ENCODE data around the gene PFDN2.

PFDN2 gene, protein sequence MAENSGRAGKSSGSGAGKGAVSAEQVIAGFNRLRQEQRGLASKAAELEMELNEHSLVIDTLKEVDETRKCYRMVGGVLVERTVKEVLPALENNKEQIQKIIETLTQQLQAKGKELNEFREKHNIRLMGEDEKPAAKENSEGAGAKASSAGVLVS

DNA sequence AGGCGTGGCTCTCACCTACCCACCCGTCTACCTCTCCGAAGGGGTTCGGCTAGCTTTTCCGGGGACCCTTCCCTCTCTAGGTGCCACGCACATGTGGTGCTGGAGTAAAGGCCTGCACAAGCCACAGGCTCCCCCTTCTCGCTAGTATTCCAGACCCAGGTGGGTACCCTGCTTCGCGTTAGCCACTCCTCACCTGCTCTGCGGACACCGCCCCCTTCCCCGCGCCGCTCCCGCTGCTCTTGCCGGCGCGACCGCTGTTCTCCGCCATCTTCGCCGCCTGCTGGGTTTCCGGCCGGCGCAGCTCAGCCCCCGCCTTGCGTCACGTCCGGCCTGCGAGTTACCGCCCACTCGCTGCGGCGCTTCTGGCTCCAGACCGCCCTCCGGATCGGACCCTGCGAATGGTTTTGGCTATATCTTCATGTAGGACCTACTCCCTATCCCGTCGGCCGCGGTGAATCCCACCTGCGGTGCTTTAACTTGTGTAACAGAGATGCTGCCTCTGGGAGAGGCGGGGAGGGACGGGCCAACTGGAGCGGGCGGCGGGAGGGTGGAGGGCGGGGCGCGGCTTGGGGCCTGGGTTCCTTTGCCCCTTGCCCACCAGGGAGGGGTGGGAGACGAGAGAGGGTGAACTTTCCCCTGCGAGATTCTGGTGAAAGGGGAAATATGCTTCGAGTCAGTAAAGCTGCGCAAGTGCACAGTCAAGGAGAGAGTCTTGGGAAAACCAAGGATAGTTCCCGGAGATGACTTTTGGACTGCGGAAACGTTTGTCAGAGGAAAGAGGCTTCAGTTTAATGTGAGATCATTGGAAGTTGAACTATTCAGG lies at the start of gene PFDN2, which contains the start of gene NIT1:
PFDN2 (minus strand) TSS at position 279 of the 823 bp plus-strand sequence; CDS start at position 268, 11 bp downstream.
NIT1 (plus strand) TSS at position 347 of the 823 bp plus-strand sequence; CDS start at position 419, 72 bp downstream.
- DNase-seq = peak; percentile 75

DNA sequence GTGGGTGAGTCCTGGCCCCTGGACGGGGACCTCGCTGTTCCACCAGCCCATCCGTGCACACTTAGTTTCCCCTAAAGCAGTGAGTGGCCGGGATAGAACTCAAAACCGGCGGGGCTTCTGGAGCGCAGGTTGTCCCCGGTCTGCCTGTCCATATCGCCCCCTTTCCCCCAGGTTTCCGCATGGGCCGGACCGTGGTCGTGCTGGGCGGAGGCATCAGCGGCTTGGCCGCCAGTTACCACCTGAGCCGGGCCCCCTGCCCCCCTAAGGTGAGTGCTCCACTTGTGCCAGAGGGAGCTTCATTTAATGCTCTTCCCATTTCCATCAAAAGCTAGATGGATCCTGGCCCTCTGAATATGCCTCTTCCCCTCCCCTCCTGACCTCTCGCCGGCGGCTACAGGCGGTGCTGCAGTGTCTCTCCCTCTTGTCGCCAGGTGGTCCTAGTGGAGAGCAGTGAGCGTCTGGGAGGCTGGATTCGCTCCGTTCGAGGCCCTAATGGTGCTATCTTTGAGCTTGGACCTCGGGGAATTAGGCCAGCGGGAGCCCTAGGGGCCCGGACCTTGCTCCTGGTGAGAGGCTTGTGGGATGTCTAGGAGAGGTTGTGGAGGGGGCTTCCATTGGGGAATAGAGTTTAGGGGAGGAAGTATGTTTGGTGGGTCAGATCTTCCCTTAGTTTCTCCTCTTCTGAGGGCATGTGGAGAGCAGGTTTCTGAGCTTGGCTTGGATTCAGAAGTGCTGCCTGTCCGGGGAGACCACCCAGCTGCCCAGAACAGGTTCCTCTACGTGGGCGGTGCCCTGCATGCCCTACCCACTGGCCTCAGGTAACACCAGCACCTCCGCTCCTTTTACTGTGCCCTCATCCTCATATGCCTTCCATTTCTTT lies 49.1 kb upstream of the PFDN2 start:
- no peak for DNase-seq

DNA sequence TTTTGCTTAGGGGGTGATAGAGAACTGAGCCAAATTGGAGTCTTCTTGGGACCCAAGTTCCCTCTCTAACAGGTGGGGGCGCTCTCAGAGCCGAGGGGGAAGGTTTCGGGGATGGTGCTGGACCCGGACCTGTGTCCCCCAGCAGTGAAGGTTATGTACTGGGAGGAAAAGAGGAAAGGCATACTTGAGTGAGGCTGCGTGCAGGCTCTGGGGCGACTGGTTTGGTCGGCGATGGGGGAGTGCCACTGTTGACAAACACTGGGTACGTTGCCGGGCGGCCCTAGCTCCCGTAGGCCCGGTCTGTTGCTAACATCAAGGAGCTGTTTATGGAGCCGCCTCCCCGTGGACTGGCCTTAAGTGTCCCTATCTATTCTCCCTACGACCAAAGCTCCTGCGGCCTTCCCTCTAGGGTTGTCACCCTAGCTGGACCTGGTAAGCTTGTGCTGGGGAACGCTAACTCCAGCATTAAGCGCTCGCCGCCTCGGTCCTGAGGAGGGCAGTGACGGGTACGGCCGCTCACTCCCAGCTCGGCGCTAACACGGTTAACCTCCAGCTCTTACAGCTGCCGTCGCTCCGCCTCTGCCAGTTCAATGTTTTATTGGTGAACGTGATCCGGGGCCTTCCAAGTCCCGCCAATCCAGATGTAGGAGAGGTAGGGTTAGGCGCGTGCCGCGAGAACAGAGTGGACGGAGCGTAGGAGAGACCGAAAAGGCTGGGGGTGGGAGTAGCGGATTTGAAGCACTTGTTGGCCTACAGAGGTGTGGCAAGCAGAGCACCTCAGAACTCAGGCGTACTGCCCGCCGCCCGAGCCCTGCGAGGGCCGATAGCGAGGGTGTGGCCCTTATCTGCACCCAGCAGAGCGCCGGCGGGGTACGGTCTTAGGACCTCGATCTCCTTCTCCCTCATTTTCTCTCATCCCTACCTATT lies 48.2 kb upstream of the PFDN2 start, which contains the start of gene PPOX:
PPOX (plus strand) TSS at position 685 of the 927 bp plus-strand sequence. CDS start 422 bp downstream, outside the sequence.
- DNase-seq = peak; percentile 96

DNA sequence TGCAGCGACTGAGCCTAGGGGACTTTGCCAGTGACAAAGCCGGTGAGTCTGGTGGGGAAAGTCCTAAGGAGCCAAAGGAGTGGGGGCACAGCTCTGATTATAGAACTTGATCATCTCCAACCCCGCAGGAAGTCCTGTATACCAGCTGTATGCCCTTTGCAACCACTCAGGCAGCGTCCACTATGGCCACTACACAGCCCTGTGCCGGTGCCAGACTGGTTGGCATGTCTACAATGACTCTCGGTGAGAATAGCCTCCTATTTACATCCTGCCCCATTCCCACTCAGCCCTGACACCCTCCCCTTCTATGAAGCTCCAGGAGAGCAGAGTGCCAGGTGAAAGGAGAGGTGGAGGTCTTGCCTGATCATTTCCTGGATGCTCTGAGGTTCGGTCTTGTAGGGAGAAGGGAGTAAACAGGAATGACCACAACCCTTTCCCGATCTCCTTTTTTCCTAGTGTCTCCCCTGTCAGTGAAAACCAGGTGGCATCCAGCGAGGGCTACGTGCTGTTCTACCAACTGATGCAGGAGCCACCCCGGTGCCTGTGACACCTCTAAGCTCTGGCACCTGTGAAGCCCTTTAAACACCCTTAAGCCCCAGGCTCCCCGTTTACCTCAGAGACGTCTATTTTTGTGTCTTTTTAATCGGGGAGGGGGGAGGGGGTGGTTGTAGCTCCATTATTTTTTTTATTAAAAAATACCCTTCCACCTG lies 47.2 kb upstream of the PFDN2 start:
- no peak for DNase-seq

DNA sequence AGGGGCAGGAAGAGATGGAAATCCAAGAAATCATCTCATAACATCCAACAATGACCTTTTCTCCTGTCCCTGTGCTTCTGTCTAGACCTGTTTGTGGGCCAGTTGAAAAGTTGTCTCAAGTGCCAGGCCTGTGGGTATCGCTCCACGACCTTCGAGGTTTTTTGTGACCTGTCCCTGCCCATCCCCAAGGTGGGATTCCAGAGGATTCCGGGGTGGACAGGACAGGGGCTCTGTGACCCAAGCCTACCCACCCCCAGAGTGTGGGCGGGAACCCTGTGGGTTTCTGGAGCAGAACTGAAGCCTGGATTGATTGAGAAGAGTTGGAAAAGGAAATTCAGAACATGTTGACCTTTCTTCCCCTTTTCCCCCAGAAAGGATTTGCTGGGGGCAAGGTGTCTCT lies 46.0 kb upstream of the PFDN2 start:
- no peak for DNase-seq

DNA sequence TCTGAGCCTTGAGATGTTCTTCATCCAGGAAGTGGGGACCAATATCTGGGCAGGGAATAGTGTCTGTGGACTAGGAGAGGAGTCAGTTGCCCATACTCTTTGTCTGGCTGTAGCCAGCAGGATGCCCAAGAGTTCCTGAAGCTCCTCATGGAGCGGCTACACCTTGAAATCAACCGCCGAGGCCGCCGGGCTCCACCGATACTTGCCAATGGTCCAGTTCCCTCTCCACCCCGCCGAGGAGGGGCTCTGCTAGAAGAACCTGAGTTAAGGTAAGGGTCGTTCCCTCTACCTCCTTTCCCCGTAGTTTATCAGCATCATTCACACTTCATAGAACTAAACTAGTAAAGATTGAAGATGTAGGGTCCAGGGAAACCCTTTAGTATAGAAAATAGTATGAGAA lies 45.0 kb upstream of the PFDN2 start:
- no peak for DNase-seq

DNA sequence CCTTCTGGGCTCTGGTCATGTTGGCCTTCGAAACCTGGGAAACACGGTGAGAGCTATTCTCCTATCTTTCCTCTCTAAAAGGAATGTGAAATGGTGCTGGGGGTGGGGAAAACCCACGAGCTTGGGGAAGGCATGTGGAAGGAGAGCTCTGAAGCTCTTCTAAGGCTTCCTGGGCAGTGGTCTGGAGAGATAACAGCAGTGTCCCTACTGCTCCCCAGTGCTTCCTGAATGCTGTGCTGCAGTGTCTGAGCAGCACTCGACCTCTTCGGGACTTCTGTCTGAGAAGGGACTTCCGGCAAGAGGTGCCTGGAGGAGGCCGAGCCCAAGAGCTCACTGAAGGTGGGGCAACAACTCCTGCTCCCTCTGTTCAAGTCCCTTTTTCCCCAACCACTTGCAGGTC lies 44.2 kb upstream of the PFDN2 start:
- DNase-seq = no peak

DNA sequence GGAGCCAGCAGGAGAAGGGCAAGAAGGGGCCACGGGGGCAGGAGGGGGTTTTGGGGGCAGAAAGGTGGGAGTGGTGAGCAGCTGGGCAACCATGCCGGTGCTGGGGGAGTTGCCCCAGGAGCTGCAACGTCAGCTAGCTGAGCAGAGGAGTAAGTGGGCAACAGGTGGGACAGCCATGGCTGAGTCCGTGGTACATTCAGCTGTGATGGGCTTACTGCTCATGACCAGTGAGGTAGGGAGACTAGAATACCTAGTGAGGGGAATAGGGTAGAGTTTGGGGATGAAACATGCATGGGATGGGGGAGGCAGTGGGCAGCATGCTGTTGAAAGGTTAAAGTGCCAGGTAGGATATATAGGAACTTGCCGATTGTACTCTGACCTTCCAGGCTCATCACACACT lies 43.8 kb upstream of the PFDN2 start:
- no peak for DNase-seq

DNA sequence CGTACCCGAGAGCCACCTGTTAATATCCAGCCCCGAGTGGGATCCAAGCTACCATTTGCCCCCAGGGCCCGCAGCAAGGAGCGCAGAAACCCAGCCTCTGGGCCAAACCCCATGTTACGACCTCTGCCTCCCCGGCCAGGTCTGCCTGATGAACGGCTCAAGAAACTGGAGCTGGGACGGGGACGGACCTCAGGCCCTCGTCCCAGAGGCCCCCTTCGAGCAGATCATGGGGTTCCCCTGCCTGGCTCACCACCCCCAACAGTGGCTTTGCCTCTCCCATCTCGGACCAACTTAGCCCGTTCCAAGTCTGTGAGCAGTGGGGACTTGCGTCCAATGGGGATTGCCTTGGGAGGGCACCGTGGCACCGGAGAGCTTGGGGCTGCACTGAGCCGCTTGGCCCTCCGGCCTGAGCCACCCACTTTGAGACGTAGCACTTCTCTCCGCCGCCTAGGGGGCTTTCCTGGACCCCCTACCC lies 42.9 kb upstream of the PFDN2 start:
- DNase-seq = no peak

DNA sequence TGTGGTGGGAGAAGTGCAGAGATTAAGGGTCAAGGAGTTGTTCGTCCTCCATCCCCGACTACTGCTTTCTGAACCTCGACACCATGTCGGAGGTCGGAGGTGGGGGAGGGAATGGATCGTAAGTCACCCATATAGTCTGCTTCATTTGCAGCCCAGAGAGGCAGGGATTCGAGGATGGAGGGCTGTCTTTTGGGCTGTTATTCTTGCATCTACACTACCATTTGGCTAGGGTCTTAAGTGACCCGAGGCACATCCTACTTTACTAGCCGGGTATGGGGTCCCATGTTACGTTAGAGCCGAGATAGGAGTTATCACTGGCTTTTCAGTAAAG lies 42.0 kb upstream of the PFDN2 start:
- DNase-seq = no peak

DNA sequence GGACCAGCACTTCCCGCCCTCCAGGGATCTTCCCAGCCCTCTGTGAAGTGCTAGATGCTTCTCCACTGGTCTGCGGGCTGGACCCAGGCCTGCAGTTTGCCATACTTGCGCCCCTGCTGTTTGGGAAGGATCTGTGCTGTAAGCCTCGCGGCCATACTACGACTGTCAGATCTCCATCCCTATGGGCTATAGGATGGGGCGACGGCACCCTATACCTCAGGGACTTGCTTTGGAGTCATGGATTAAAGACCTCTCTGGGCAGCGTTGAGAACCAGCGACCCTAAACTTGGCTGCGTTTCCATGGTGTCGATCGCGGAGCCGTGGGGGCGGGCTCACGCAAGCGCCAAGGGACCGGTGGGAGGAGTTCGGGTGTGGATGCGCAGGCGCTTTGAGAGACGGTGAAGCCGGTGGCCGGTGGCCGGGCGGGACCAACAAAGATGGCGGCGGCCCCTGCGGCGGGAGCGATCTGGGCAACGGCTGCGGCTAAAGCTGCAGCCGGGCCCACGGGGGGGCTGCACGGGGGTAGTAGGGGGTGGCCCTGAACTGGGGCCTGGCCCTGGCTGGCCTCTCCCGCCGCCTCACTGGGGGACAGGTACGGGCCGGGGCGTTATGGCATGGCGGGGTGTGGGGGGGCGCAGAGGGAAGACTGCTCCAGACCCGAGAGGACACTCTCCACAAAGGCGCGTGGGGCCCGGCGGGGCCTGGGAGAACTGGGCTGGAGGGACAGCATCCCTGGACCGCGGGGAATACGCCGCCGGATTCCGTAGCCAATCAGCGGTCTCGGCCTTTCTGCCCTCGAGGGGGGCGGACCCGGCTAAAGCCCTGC lies 41.5 kb upstream of the PFDN2 start, which contains the start of gene USP21:
USP21 (plus strand) TSS at position 414 of the 826 bp plus-strand sequence. CDS start 1,141 bp downstream, outside the sequence.
- DNase-seq = peak; percentile 86

DNA sequence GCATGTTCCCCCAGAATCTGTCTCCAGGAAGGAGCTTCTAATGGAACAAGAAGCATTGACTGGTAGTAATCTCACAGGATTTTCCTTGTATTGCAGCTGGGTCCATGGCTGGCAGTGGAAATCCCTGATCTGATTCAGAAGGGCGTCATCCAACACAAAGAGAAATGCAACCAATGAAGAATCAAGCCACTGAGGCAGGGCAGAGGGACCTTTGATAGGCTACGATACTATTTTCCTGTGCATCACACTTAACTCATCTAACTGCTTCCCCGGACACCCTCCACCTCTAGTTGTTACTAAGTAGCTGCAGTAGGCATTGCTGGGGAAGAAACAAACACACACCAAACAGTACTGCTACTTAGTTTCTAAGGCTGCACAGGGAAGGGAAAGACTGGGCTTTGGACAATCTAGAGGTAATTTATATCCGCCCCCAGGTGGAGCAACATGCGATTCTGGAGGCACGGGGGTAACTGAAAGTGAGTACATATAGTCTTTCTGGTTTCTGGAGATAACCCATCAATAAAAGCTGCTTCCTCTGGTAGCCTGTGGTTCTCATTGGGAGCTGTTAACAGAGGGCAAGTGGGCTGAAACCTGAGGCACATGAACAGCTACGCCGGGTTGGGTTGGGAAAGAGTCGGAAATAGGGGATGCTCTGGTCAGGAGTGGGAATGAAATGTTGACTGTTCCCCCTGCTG lies 40.6 kb upstream of the PFDN2 start:
- DNase-seq = no peak

DNA sequence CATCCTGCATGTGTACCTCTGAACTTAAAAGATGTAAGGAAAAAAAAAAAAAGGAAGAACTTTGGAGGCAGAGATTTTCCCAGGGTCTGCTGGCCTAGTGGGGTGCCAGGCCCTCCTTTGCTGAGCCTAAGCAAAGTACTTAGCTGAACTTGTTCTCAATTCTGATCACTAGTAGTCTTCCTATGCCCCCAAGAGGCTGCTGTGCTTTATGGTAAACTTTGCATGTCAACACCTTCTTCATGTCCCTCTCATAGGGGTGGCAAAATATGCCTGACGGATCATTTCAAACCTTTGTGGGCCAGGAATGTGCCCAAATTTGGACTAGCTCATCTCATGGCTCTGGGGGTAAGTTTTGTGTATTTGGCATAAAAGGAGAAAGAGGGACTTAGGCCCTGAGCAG lies 40.0 kb upstream of the PFDN2 start:
- DNase-seq = no peak

DNA sequence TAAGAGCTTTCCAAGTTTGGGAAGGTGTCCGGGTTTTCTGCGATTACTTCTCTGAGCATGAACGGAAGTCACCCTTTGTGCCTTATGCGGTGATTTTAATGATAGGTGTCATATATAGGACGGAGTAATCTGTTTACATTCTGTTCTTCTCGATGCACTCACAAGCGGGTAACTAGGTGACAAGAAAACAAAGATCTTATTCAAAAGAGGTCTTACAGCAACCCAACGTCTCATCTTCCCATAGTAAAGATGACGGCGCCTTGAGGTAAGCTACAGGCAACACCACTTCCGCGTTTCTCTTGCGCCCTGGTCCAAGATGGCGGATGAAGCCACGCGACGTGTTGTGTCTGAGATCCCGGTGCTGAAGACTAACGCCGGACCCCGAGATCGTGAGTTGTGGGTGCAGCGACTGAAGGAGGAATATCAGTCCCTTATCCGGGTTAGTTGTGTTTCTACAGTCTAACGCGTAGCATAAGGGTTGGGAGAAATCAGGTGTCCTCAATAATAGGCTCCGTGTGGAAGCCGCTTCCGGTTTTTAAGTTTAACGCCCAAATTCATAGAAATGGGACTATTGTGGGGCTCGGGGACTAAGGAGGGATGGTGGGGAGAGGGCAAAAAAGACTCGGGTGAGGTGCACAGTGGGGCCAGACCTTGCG lies 36.0 kb upstream of the PFDN2 start, which contains the start of gene UFC1:
UFC1 (plus strand) TSS at position 297 of the 656 bp plus-strand sequence; CDS start at position 317, 20 bp downstream.
- peak; percentile 91 for DNase-seq

DNA sequence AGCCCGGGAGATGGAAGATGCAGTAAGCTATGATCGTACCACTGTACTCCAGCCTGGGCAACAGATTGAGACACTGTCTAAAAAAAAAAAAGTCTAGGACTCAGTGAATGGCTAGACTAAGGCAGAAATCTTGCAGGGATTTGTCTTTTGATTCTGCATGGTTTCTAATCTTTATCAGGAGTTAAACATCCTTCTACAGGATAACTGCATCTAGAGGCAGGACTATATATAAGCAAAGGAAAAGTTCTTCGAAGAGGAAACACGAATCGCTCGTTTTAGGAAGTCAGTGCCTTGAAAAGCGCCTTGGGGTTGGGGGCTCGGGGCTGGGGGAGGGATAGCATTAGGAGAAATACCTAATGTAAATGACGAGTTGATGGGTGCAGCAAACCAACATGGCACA lies 35.3 kb upstream of the PFDN2 start:
- DNase-seq = no peak

DNA sequence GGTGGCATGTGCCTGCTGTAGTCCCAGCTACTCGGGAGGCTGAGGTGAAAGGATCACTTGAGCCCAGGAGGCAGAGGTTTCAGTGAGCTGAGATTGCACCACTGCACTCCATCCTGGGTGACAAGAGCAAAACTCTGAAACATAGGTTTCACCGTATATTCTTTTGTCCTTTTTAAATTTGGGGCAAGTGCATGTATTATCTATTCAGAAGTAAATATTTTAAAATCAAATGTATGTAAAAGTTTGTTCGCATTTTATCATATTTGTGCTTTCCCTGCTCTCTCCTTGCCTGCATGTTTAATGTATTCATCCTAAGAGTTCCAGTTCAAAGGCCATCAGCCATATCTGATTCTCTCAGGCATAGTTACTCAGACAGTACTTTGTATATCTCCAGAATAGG lies 28.0 kb upstream of the PFDN2 start:
- no peak for DNase-seq

DNA sequence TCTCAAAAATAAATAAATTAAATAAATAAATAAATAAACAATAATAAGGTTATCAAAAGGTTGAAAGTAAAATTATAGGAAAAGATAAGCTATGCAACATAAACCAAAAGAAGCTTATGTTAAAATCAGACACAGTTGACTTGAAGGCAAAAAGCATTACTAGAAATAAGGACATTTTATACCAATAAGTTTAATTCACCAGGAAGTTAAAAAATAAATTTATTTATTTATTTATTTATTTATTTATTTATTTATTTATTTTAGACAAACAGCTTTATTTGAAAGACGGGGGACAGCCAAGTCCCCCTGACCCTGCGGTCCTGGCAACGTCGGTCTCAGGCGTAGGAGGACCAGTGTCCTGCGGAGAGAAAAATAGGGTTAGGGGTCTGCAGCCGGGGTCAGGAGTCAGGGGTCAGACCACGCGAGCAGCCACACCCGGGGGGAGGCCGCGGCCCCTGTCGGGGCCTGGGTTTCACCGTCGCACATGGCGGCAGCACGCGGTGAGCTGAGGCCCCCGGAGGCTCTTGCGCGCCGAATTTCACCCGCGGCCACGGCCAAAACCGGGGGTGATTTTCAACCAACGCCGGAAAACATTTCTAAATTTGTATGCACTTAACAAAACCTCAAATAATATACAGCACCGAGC lies 23.0 kb upstream of the PFDN2 start:
- DNase-seq = no peak

DNA sequence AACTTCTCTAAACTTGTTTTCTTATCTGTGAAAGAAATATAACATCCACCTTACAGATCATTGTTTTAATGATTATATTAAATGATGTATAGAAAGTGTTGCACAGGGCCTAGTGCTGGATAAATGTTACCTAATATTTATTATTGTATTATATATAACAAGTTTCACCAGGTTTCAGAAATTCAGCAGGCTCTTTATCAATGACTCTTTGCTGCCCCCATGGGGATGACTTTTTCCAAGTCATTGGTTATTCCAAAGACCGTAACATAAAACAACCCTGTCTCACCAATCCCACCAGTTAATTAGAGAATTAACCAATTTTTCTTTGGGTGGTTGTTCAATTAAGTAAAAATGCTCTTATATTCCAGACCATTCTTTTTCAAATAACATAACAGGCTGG lies 21.9 kb upstream of the PFDN2 start:
- peak; percentile 42 for DNase-seq

DNA sequence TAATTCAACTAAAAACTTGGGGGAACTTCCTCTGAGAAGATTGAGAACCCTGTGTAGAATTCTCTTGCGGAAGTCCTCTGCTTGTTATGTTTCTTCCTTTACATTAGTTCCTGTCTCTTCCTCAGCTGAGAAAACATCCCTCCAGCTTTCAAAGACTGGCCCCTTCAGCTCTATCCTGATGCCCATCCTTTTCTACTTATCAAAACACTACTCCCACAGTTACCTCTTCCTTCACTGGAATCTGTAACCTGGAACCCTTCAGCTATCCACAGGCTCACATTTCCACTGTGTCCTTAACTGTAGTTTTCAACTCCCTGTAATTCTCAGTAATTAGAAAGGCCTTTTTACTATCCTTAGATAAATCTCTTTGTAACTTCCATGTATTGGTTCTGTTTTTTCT lies 20.6 kb upstream of the PFDN2 start:
- DNase-seq = no peak

Data from fibroblast of skin of right quadriceps (primary cell).